Activated naive CD4-positive, alpha-beta T cell treated with anti-CD3 and anti-CD28 coated beads for 36 hours (primary cell): Measurements from ENCODE around the gene PEAK1. TPM values are rescaled to one million over a fixed set of nuclear protein-coding genes. Genes with fewer than 3 reads are reported as not detected.
"Not testable (repeated sequence)": the region's sequence is repeated elsewhere in the genome, so short reads cannot be mapped to it uniquely, and the experiment has no call there.

ENCODE experiments used
- CTCF ChIA-PET: fragments of 350-600 bp; sonication (Branson Sonifier 250); formaldehyde crosslinking; loops from one replicate; lab custom pipeline; 2021; ENCODE audit warnings: antibody characterized with exemption; lab: Charles Lee
- DNase-seq: peaks from one replicate; pipeline ENCODE4 v3.0.0-alpha.2; 2020
- H3K27ac Mint-ChIP-seq: one replicate; pipeline ENCODE4 v1.8.0; 2021; ENCODE audit warnings: mild to moderate bottlenecking, mixed read lengths
- H3K27me3 Mint-ChIP-seq: one replicate; pipeline ENCODE4 v1.8.0; 2021; ENCODE audit warnings: low read depth, mixed read lengths
- H3K36me3 Mint-ChIP-seq: one replicate; pipeline ENCODE4 v1.8.0; 2021; ENCODE audit warnings: low read depth, mixed read lengths
- H3K4me1 Mint-ChIP-seq: one replicate; pipeline ENCODE4 v1.8.0; 2021; ENCODE audit warnings: low read depth, mixed read lengths
- H3K4me3 Mint-ChIP-seq: one replicate; pipeline ENCODE4 v1.8.0; 2021; ENCODE audit warnings: mild to moderate bottlenecking, moderate library complexity, mixed read lengths
- H3K9me3 Mint-ChIP-seq: one replicate; pipeline ENCODE4 v1.8.0; 2021; ENCODE audit warnings: mixed read lengths
- intact Hi-C: fragments of 100-400 bp; cut with micrococcal nuclease; formaldehyde crosslinking; loops from one replicate; pipeline ENCODE4 v1.15.1; 2023
- total RNA-seq, 2 experiments: library from RNA; stranded (reverse); gene quantifications; one replicate each; pipeline ENCODE4 v1.2.3, GENCODE V29; 2021

The PEAK1 gene
- total RNA-seq, 2 experiments from 2014 or later = 26.6 to 28.0 TPM

DNA sequence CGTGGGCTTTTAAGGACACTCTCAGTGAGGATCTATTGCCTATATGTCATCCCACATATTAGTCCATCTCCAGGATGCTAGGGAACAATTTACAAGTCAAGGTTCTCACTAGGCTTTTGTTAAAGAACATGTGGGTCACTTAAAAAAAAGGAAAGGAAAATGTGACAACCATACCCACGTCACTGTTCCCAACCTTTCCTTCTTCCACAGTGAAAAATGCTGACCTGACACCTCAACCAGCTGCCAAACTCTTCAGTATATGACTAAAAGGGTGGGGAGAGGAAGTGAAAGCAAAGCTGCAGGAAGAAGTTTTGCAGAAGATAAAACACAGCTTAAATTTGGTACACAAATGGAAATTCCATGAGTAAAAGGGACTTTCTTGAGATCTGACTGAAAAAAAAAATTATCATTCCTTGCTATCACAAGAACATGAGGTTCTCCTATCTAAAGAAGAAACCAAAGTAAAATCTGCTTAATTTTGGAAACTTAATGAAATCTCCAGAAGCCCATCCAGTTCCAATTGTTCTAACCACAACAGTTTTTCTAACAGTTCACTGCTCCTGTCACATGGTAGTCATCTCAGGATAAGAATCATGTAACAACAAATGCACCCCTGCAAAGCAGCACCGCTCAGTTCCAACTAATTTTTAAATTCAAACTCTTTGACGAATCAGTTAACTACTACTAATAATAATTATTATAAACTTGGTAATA lies 232.0 kb downstream of the PEAK1 start:
- DNase-seq = peak; percentile 35
- Mint-ChIP-seq H3K4me1 (peaks cover 42% of the 10 kb centered on the region), H3K36me3 (no peaks in the 10 kb centered on the region), H3K9me3 (no peaks in the 10 kb centered on the region), H3K27me3 (no peaks in the 10 kb centered on the region), H3K4me3 (no peak overlapping the region), H3K27ac (peak overlapping the region; percentile 76)
- CTCF ChIA-PET = interaction anchor here (0.6 to 4.5 kb wide), 10 partner anchors 8 to 355 kb away, joined by 3 to 37 read pairs (median 7); no protein-coding TSS in a partner anchor
- intact Hi-C loops = loop anchor here (2.0 to 5.0 kb wide), 3 partner anchors 71 to 233 kb away; partner anchors contain the start of genes HMG20A and PEAK1

GRCh38 chr15:77186594-77187011 lies 233.3 kb downstream of the PEAK1 start:
- DNase-seq = peak; percentile 35
- Mint-ChIP-seq H3K27me3 (no peaks in the 10 kb centered on the region), H3K4me3 (no peak overlapping the region), H3K27ac (no peak overlapping the region), H3K4me1 (peaks cover 52% of the 10 kb centered on the region), H3K9me3 (no peaks in the 10 kb centered on the region), H3K36me3 (no peaks in the 10 kb centered on the region)
- CTCF ChIA-PET = interaction anchor here (0.6 to 4.5 kb wide), 18 partner anchors 8 to 450 kb away, joined by 3 to 37 read pairs (median 4); no protein-coding TSS in a partner anchor
- intact Hi-C loops = loop anchor here (1.0 to 5.0 kb wide), 5 partner anchors 69 to 357 kb away; partner anchors contain the start of genes HMG20A and PEAK1

DNA sequence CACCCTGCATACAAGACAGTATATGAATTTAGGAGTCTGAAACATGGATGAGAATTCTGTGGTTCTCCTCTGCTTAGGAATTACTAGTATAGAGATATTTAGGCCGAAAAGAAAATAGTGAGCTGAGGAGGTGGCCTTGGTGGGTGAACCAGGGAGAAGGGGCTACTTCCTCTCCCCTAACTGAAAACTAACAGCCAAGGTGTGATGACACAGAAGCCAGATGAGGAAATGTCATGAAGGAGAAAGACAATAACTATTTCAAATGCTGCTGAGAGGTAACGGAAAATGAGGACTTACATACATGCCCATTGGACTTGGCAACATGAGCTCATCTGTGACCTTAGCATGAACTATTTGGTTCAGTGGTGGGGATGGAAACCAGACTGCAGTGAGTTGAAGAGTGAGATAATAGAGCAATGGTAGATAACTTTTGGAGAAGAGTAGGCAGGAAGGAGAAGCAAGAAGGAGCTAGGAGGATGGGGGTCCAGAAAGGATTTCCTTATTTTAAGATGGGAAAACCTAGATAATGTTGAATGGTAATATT lies 234.6 kb downstream of the PEAK1 start:
- no peak overlapping the region for H3K27ac Mint-ChIP-seq
- no peaks in the 10 kb centered on the region for H3K9me3 Mint-ChIP-seq
- no peak for DNase-seq
- H3K36me3 Mint-ChIP-seq = no peaks in the 10 kb centered on the region
- intact Hi-C loops = loop anchor here (5.0 kb wide), 2 partner anchors 68 to 222 kb away; no protein-coding TSS in a partner anchor
- no peaks in the 10 kb centered on the region for H3K27me3 Mint-ChIP-seq
- H3K4me3 Mint-ChIP-seq = no peak overlapping the region
- CTCF ChIA-PET = interaction anchor here (0.9 to 4.5 kb wide), 4 partner anchors 39 to 358 kb away, joined by 3 to 37 read pairs (median 4); no protein-coding TSS in a partner anchor
- H3K4me1 Mint-ChIP-seq = peaks cover 64% of the 10 kb centered on the region

DNA sequence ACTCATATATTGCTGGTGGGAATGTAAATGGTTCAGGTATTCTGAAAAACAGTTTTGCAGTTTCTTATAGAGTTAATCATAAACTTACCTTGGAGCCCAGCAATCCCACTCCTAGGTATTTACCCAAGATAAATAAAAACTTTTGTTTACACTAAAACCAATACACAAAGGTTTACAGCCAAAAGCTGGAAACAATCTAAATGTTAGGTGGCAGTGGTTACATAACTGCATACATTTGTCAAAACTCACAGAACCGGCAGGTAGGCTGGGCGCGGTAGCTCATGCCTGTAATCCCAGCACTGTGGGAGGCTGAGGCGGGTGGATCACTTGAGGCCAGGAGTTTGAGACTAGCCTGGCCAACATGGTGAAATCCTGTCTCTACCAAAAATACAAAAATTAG lies 235.6 kb downstream of the PEAK1 start:
- H3K36me3 Mint-ChIP-seq, H3K9me3 Mint-ChIP-seq, H3K27me3 Mint-ChIP-seq, H3K27ac Mint-ChIP-seq, H3K4me3 Mint-ChIP-seq, DNase-seq, intact Hi-C loops: not testable (repeated sequence)
- CTCF ChIA-PET = interaction anchor here (4.5 kb wide), 1 partner anchor 314 kb away, joined by 37 read pairs; no protein-coding TSS in a partner anchor
- peaks cover 69% of the 10 kb centered on the region for H3K4me1 Mint-ChIP-seq

DNA sequence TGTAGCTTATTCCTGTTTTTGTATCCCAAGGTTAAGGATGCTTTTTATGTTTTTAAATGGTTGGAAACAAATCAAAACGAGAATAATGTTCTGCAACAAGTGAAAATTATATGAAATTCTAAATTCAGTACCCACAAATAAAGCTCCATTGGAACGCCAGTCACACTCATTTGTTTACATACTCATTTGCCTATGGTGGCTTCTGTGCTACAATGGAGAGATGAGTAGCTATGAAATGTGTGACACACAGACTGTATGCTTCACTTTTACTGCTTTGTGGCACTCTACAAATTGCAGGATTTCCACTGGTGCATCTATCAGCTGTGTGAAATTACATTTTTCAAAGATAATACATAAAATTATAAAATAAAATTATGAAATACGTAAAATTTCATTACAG lies 236.8 kb downstream of the PEAK1 start:
- no peaks in the 10 kb centered on the region for H3K9me3 Mint-ChIP-seq
- intact Hi-C loops = loop anchor here (2.0 kb wide), 1 partner anchor 210 kb away; no protein-coding TSS in a partner anchor

GRCh38 chr15:77181305-77182074 lies 238.4 kb downstream of the PEAK1 start:
- Mint-ChIP-seq H3K4me1 (peaks cover 49% of the 10 kb centered on the region), H3K9me3 (no peaks in the 10 kb centered on the region), H3K27ac (peak overlapping the region; percentile 37), H3K36me3 (no peaks in the 10 kb centered on the region), H3K4me3 (no peak overlapping the region), H3K27me3 (no peaks in the 10 kb centered on the region)
- CTCF ChIA-PET = interaction anchor here (0.8 to 2.7 kb wide), 5 partner anchors 21 to 362 kb away, joined by 3 to 12 read pairs (median 5); no protein-coding TSS in a partner anchor
- intact Hi-C loops = loop anchor here (2.0 kb wide), 1 partner anchor 209 kb away; no protein-coding TSS in a partner anchor
- DNase-seq = peak; percentile 15

More for the DNA sequence above, 236.8 kb downstream of the PEAK1 start:
- H3K36me3 Mint-ChIP-seq = no peaks in the 10 kb centered on the region
- H3K4me1 Mint-ChIP-seq = peaks cover 64% of the 10 kb centered on the region
- no peaks in the 10 kb centered on the region for H3K27me3 Mint-ChIP-seq
- DNase-seq = no peak
- no peak overlapping the region for H3K4me3 Mint-ChIP-seq
- no peak overlapping the region for H3K27ac Mint-ChIP-seq
- CTCF ChIA-PET = interaction anchor here (0.6 to 1.5 kb wide), 3 partner anchors 17 to 360 kb away, joined by 3 to 7 read pairs (median 4); no protein-coding TSS in a partner anchor

DNA sequence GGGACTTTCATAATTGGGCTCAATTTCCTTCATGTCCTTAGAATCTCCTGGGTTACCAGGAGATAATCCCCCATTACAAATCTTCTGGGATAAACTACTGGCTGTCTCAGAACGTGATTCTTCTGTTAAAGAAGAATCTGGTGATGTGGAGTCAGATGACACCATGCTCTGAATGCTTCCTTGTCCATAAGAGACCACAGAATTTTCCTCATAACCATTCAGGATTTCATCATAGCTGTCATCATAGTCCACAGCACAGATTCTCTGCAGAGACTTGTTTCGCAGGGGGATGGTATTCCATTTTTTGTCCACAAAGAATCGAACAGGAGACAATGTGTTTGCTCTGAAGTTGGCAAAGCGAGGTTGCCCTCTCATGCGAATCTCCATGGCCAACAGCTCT lies 239.1 kb downstream of the PEAK1 start:
- no peak for DNase-seq
- no peaks in the 10 kb centered on the region for H3K9me3 Mint-ChIP-seq
- H3K4me3 Mint-ChIP-seq = no peak overlapping the region
- intact Hi-C loops = no loop called here
- CTCF ChIA-PET = interaction anchor here (2.7 kb wide), 1 partner anchor 62 kb away, joined by 12 read pairs; no protein-coding TSS in a partner anchor
- peaks cover 49% of the 10 kb centered on the region for H3K4me1 Mint-ChIP-seq
- no peak overlapping the region for H3K27ac Mint-ChIP-seq
- no peaks in the 10 kb centered on the region for H3K36me3 Mint-ChIP-seq
- H3K27me3 Mint-ChIP-seq = no peaks in the 10 kb centered on the region

GRCh38 chr15:77180270-77180669 lies 239.6 kb downstream of the PEAK1 start:
- Mint-ChIP-seq H3K4me1 (peaks cover 44% of the 10 kb centered on the region), H3K27me3 (no peaks in the 10 kb centered on the region), H3K36me3 (no peaks in the 10 kb centered on the region), H3K9me3 (no peaks in the 10 kb centered on the region), H3K4me3 (no peak overlapping the region), H3K27ac (no peak overlapping the region)
- CTCF ChIA-PET = interaction anchor here (0.8 to 2.7 kb wide), 2 partner anchors 61 to 239 kb away, joined by 3 to 12 read pairs; no protein-coding TSS in a partner anchor
- DNase-seq = no peak
- intact Hi-C loops = no loop called here

DNA sequence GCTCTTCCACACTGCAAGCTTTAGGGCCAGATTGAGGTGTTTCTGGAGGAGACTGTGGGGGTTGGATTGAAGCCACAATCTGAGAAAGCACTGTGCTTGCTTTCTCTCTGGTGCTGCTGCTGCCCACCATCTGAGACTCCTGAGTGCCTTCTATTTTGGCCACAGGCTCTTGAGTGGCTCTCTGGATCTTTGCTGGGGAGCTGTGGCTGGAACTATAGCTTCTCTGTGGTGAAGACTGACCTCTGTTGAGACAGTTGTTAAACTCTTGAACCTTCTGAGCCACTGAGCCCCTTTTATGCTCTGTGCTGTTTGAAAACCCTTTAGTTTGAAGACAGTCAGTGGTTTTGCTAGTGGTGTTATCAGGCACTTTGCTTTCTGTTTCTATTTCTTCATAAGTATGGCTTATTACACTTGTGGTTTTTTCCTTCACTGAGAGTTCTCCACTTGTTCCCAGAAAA lies 240.3 kb downstream of the PEAK1 start:
- Mint-ChIP-seq H3K9me3 (no peaks in the 10 kb centered on the region), H3K27me3 (no peaks in the 10 kb centered on the region), H3K27ac (peak overlapping the region; percentile 44), H3K4me3 (no peak overlapping the region), H3K4me1 (peaks cover 38% of the 10 kb centered on the region), H3K36me3 (no peaks in the 10 kb centered on the region)
- DNase-seq = peak; percentile 21
- CTCF ChIA-PET = interaction anchor here (0.8 to 2.7 kb wide), 5 partner anchors 16 to 318 kb away, joined by 3 to 12 read pairs (median 3); no protein-coding TSS in a partner anchor
- intact Hi-C loops = no loop called here

GRCh38 chr15:77178411-77178810 lies 241.5 kb downstream of the PEAK1 start:
- Mint-ChIP-seq H3K27ac (no peak overlapping the region), H3K9me3 (no peaks in the 10 kb centered on the region), H3K4me1 (peaks cover 38% of the 10 kb centered on the region), H3K27me3 (no peaks in the 10 kb centered on the region), H3K4me3 (no peak overlapping the region), H3K36me3 (no peaks in the 10 kb centered on the region)
- CTCF ChIA-PET = interaction anchor here (1.0 to 2.7 kb wide), 3 partner anchors 8 to 156 kb away, joined by 3 to 12 read pairs (median 4); no protein-coding TSS in a partner anchor
- no peak for DNase-seq
- intact Hi-C loops = no loop called here

DNA sequence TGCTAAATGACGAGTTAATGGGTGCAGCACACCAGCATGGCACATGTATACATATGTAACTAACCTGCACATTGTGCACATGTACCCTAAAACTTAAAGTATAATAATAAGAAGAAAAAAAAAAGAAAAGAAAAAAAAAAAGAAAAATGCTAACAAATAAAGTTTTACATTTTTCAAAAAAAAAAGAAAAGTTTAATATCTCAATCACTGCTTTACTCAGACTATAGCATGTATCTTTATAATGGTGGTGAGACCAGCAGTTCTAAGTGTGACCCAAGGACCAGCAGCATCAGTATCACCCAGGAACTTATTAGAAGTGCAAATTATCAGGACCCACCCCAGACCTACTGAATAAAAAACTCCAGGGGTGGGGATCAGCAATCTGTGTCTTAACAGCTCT lies 243.8 kb downstream of the PEAK1 start:
- H3K36me3 Mint-ChIP-seq, intact Hi-C loops, H3K27ac Mint-ChIP-seq, H3K9me3 Mint-ChIP-seq, H3K27me3 Mint-ChIP-seq, DNase-seq, CTCF ChIA-PET, H3K4me3 Mint-ChIP-seq: not testable (repeated sequence)
- peaks cover 23% of the 10 kb centered on the region for H3K4me1 Mint-ChIP-seq
